GM12873 (cell line): Measurements from ENCODE around the gene MPPED1.

Source experiments
- CTCF ChIP-seq: IDR thresholded peaks from 2 replicates; pipeline ENCODE4 v1.5.1; 2012; ENCODE audit warnings: low read depth, mild to moderate bottlenecking, moderate library complexity, low read length, control low read depth; ENCODE audit not compliant: insufficient read depth; ENCODE audit errors: missing control alignments

The MPPED1 gene

DNA sequence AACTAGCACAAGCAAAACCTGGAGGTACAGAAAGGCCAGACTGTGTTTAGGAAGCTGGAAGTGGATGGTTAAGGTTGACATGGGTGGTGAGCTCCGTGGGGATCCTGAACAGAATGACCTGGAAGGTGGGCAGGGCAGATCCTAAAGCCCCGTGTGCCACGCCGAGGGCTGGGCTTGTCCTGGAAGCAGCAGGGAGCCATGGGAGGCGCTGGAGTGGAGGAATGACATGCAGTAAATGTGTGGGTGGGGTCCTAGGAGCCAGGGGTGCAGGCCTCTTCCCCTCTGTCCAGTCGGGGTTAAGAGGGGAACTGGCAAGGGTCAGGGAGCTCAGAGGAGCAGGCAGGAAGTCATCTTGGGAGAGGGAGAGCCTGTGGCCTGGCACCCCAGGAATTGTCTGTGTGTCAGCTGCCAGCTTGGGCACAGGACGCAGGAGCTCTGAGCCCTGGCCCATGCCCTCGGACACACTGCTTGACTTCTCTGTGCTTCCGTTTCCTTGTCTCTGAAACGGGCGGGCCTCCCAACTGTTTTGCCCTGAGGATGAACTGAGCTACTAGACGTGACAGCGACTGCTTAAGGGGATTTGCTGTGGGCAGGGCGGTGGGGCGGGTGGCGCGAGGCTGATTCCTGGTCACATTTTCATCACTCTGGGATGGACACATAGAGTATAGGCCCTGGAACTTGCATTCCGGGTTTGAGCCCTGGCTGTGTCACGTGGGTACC lies 75.7 kb downstream of the MPPED1 start:
- no peak for TF ChIP-seq CTCF

DNA sequence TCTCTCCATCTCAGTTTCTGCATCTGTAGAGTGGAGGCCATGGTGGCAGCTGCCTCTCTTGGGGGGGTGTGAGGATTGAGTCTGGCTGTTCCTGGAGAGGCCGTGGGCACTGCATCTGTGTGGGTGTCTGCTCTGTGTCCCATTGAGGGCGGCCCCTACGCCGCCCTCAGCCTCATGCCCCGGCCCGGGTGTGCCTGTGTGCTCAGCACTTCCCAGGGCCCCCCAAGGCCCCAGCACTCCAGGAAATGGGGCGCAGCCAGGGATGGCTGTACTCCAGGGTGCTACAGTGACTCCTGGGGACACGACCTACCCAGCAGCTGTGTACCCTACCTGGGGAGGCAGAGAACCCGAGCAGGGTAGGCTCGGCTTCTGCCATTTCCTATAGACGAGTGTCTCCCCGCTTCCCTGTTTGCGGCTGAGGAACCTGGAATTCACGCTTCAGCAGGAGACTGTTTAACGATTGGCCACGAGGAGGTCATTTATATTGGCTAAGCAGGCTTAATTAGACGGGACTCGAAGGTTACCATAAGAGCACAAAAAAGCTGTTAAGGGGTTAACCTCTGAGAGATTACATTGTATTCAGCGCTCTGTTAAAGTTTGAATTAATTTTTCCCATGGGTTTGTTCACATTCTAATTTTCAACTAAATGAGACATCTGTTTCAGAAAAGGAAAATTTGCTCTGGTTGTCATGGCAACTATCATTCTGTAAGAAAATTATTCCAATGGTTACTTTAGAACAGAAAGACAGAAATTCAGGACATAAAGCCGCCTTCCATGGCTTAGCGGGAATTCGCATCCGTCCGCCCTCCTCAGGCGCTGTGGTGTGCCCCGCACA lies 76.4 kb downstream of the MPPED1 start:
- no peak for TF ChIP-seq CTCF

DNA sequence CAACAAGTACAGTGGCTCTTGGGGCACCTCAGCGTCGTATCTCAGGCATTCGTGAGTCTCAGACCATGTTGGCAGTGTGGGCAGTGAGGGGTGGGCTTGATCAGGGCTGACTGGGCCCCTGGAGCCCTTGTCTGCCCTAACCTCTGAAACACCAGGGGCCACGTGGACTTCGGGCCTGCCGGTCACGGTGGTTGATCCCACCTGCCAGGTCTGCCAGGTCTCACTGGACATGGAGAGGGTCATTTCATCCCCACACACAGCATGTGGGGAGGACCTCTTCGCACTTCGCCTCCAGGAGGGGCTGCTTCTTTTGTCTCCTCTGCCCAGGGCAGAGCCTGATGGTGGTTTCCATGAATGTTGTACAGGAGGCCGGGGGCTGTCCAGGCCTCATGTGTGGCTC lies 77.1 kb downstream of the MPPED1 start:
- TF ChIP-seq CTCF, result no peak

- TF ChIP-seq CTCF, result no peak
Observed at GRCh38 chr22:43490311-43490710, 78.5 kb downstream of the MPPED1 start.

DNA sequence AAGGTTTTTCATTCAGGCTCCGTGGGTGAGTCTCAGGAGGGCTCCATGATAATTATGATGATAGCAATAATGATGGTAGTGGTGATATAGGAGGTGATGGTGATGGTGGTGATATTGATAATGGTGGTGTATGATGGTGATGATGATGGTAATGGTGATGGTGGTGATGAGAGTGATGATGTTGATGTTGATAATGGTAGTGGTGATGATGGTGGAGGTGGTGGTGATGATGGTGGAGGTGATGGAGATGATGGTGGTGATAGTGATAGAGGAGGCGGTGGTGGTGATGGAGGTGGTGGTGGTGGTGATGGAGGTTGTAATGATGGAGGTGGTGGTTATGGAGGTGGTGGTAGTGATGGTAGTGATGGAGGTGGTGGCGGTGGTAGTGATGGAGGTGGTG lies 79.4 kb downstream of the MPPED1 start:
- no peak for TF ChIP-seq CTCF

- TF ChIP-seq CTCF, result no peak
Observed at GRCh38 chr22:43491737-43492136, 79.9 kb downstream of the MPPED1 start.

- no peak for TF ChIP-seq CTCF
Observed at GRCh38 chr22:43493297-43493696, 81.5 kb downstream of the MPPED1 start.
